ENCODE data around the gene ABCA5. TPM values are rescaled to one million over a fixed set of nuclear protein-coding genes. Genes with fewer than 3 reads are reported as not detected.

The ABCA5 gene
- 357 and 358 TPM in 2 replicates for total RNA-seq (2013; cell fraction: nucleolus; rRNA removed)
- total RNA-seq (2014; rRNA removed) (17.5 and 22.0 TPM in 2 replicates), total RNA-seq (2014; rRNA removed; fragmentation: Illumina TruSeq; extraction: Trizol) (26.1 and 31.4 TPM in 2 replicates), total RNA-seq (2021) (15.7 and 17.2 TPM in 2 replicates), polyA plus RNA-seq (2011; rRNA removed) (25.4 and 46.9 TPM in 2 replicates), polyA plus RNA-seq (2014; fragmentation: Illumina TruSeq; extraction: Trizol) (14.5 and 22.9 TPM in 2 replicates), polyA plus RNA-seq (2014; fragmentation: Nextera tagmentation; extraction: Ambion mirVana) (10 to 100 TPM; 11.8 to 31.1 TPM), polyA plus RNA-seq (2014; rRNA removed) (12.3 and 15.6 TPM in 2 replicates), polyA plus RNA-seq (2016; fragmentation: Nextera tagmentation; extraction: Ambion mirVana) (10 to 100 TPM; 18.7 to 18.8 TPM), polyA minus RNA-seq (2011; rRNA and poly(A)+ RNA removed) (29.2 and 33.4 TPM in 2 replicates), Bru-seq, nascent RNA (percentile 93 among the genes with signal in this experiment), BruChase-seq, experiment 1, labeled RNA remaining after a 6-hour chase (percentile 98 among the genes with signal in this experiment), BruChase-seq, experiment 2, labeled RNA remaining after a 2-hour chase (percentile 98 among the genes with signal in this experiment)
- 12.6 TPM for polyA plus RNA-seq (2011; ENCODE audit: low read depth)
- polyA plus RNA-seq (2011; cell fraction: cytosol; rRNA removed) = 5.0 and 7.0 TPM in 2 replicates
- 34.9 and 49.2 TPM in 2 replicates for polyA plus RNA-seq (2011; cell fraction: nucleus; rRNA removed)
- 22.9 and 25.4 TPM in 2 replicates for polyA plus RNA-seq (2012)
- polyA minus RNA-seq (2011; cell fraction: cytosol; rRNA and poly(A)+ RNA removed) = 6.0 and 7.5 TPM in 2 replicates
- 41.3 and 65.5 TPM in 2 replicates for polyA minus RNA-seq (2011; cell fraction: nucleus; rRNA and poly(A)+ RNA removed)
- long read RNA-seq, experiment 1, partial matches to known transcripts = 1 of 3 reads
- long read RNA-seq, experiment 1, other reads (novel, unspliced or antisense) = 2 of 3 reads
- long read RNA-seq, experiment 2, transcript ABCA5-205 (6 exons, 804 nt) = major isoform, 7 of 20 reads
- long read RNA-seq, experiment 2, partial matches to known transcripts = 5 of 20 reads
- long read RNA-seq, experiment 2, other reads (novel, unspliced or antisense) = 8 of 20 reads

- in situ Hi-C loops (cut with MboI) (loop anchor here (5.0 kb wide), 1 partner anchor 190 kb away; no protein-coding TSS in a partner anchor), intact Hi-C loops (cut with micrococcal nuclease; ENCODE audit: unreplicated experiment) (loop anchor here (5.0 kb wide), 1 partner anchor 65 kb away; no protein-coding TSS in a partner anchor)
- peak; percentile 69 for DNase-seq (ENCODE audit: low read depth, low spot score)
- Histone ChIP-seq H3K36me3 (ENCODE audit: control insufficient read depth in 2 of 2, insufficient read depth in 2 of 2, low read length in 1 of 2) (no peaks in the 10 kb centered on the region), H3K27ac (ENCODE audit: control insufficient read depth, insufficient read depth) (peak within 1 kb of the TSS; percentile 85), H3K79me2 (ENCODE audit: control insufficient read depth, insufficient read depth, low read length) (peaks cover 30% of the 10 kb centered on the region), H3K4me1 (ENCODE audit: control insufficient read depth, insufficient read depth, low read length) (no peaks in the 10 kb centered on the region), H3K4me2 (ENCODE audit: control insufficient read depth, insufficient read depth) (peak within 1 kb of the TSS; percentile 99), H4K20me1 (ENCODE audit: control insufficient read depth, insufficient read depth) (no peaks in the 10 kb centered on the region), H3K9me3 (replicated peaks; ENCODE audit: control insufficient read depth, insufficient read depth, low read length) (no peaks in the 10 kb centered on the region; the same call in 2 of the 3 replicates), H3K9ac (ENCODE audit: control insufficient read depth, insufficient read depth, low read length) (peak within 1 kb of the TSS; percentile 89), H3K4me3 (peak within 1 kb of the TSS; percentile 76), H3K27me3 (replicated peaks in 1 of 2; ENCODE audit: control insufficient read depth in 2 of 2, insufficient read depth in 2 of 2, low read length in 1 of 2) (no peaks in the 10 kb centered on the region), H2AFZ (ENCODE audit: control insufficient read depth, low read depth, low read length) (peak within 1 kb of the TSS; percentile 95)
- CTCF ChIA-PET = interaction anchor here (0.9 to 1.6 kb wide), 3 partner anchors 8 to 549 kb away, joined by 3 to 4 read pairs (median 3); no protein-coding TSS in a partner anchor
- peak; percentile 65 for FAIRE-seq
- WGBS (ENCODE audit: insufficient coverage, insufficient replicate concordance, low lambda C conversion rate, missing lambda C conversion rate) = 5% methylated on average over 74 of the region's 74 CpGs
- ATAC-seq = peak; percentile 96
- RAD21 ChIA-PET (ENCODE audit: unreplicated experiment) = interaction anchor here (0.9 to 1.6 kb wide), 6 partner anchors 8 to 553 kb away, joined by 3 to 4 read pairs (median 3); no protein-coding TSS in a partner anchor
- POLR2A ChIA-PET = interaction anchor here (0.6 to 1.6 kb wide), 8 partner anchors 8 to 818 kb away, joined by 3 to 8 read pairs (median 3); partner anchors contain the start of gene MAP2K6
- BruUV-seq (replicated peaks) = TSS peak; percentile 95
- SMC1A ChIA-PET (ENCODE audit: uncharacterized antibody, unreplicated experiment) = interaction anchor here (1.2 to 3.6 kb wide), 4 partner anchors 14 to 1039 kb away, joined by 3 to 24 read pairs (median 6); partner anchors contain the start of gene MAP2K6
- TF ChIP-seq SRF (IDR thresholded peaks at IDR 0.05; ENCODE audit: low read depth in 2 of 2, low read length in 2 of 2) (no peak), ZNF592 (IDR thresholded peaks at IDR 0.05) (no peak), CTCF (IDR thresholded peaks at IDR 0.05 in 2 of 3, conservative IDR thresholded peaks at IDR 0.05 in 1 of 3; ENCODE audit: control insufficient read depth in 2 of 3, extremely low read depth in 1 of 3, insufficient read depth in 1 of 3, low read depth in 3 of 3, low read length in 3 of 3) (no peak), MEF2B (IDR thresholded peaks at IDR 0.05; ENCODE audit: partially characterized antibody, poor library complexity, severe bottlenecking) (no peak), ZNF384 (IDR thresholded peaks at IDR 0.05; ENCODE audit: borderline replicate concordance, low read depth, low read length) (no peak), SPI1 (IDR thresholded peaks at IDR 0.05; ENCODE audit: borderline replicate concordance, insufficient read depth, low read depth, low read length) (no peak; the same call in 1 of the 2 replicates), TBL1XR1 (IDR thresholded peaks at IDR 0.05; ENCODE audit: low read depth, low read length) (no peak), LARP7 (IDR thresholded peaks at IDR 0.05) (peak; percentile 71), FOS (IDR thresholded peaks at IDR 0.05; ENCODE audit: borderline replicate concordance, extremely low read depth, insufficient read length) (no peak), MYC (IDR thresholded peaks at IDR 0.05; ENCODE audit: insufficient read depth, insufficient read length, insufficient replicate concordance, low read length, severe bottlenecking) (peak; percentile 86)
Observed at GRCh38 chr17:69327060-69327831, at the start of gene ABCA5. Gene ABCA5, minus strand, starts transcription at chr17:69327133. Its CDS starts 12,718 bp downstream, at chr17:69314415.

Data from GM12878 (cell line).